HG03342 (cell line): ENCODE measurements around the gene SPDYE2B.
"Not testable (repeated sequence)": the region's sequence is repeated elsewhere in the genome, so short reads cannot be mapped to it uniquely, and the experiment has no call there.

Source experiments
- ATAC-seq: cut with Tn5 transposase; IDR thresholded peaks from one replicate; pipeline ENCODE4 v1.9.1; 2021; ENCODE audit warnings: mild to moderate bottlenecking, moderate library complexity; ENCODE audit not compliant: unreplicated experiment

The SPDYE2B gene

DNA sequence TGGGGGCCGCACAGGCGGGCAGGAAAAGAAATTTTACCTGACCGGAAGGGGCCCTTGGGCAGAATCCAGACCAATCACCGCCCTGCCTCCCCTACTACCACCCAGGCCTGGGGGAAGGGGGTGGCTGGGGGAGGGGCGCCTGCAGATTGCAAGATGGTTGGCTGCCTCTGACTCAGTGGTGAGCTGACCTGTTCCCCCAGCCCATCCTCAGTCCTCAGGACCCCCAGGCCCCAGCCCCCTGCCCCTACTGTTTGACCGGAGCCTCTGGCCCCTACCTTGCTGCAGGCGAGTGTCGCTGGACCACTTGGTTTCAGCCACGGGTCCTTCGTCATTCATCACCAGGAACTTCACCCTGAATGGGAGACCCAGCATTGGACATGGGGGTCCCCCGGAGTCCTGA, 11.3 kb upstream of the SPDYE2B start:
- not testable (repeated sequence) for ATAC-seq

GRCh38 chr7:102642691-102643090, 7.4 kb upstream of the SPDYE2B start, which contains the start of gene UPK3BL1:
UPK3BL1 (minus strand) TSS chr7:102642791; CDS start chr7:102642741, 50 bp downstream.
- ATAC-seq, result not testable (repeated sequence)

DNA sequence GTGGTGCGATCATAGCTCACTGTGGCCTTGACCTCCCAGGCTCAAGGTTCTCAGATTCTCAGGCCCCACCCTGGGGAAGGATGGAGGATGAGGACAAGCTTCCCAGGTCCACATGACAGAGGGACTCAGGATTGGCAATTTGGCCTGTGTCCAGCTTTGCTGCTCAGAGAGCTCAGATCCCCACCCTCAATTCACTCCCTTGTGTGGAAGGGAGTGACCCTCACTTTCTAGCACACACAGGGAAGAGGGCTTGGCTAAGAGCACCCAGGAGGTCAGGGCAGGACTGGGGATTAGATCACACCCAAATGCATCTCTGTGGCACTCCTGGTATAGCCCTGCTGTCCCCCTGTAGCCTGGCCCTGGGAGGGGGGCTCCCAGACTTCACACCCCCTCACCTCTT, 6.7 kb upstream of the SPDYE2B start:
- not testable (repeated sequence) for ATAC-seq

- not testable (repeated sequence) for ATAC-seq
Measured at GRCh38 chr7:102647813-102648212, 2.3 kb upstream of the SPDYE2B start.

DNA sequence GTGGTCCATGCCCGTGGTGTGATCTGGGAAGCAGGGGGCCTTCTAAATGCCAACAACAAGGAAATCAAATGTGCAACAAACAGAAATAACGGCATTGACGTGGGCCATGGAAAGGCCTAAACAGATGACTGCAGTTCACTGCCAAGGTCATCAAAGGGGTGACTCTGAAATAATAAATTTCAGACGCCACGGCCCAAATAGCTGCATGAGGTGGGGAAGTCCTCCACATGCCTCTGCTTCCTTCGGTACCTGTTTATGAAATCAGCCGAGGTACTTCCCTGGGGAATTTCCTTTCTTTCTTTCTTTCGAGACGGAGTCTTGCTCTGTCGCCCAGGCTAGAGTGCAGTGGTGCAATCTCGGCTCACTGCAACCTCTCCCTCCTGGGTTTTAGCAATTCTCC, 14.6 kb downstream of the SPDYE2B start:
- not testable (repeated sequence) for ATAC-seq

DNA sequence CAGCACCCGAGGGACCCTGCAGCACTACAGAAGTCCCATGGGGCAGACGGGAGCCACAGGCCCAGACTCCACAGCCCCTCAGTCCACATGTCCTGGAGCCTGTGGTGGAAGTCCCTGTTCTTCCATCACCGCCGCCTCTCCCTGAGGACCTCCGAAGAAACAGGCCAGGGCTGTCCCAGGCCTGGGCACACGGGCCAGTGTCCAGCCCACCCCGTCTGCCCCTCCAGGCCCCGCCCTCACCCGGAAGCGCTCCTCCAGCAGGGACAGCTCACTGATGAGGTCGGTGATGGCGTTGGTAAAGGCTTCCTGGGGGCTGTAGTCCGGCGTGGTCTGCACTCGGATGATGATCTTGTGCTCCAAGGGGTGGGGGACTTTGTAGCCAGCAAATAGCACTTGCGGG, 16.7 kb downstream of the SPDYE2B start:
- ATAC-seq, result not testable (repeated sequence)

DNA sequence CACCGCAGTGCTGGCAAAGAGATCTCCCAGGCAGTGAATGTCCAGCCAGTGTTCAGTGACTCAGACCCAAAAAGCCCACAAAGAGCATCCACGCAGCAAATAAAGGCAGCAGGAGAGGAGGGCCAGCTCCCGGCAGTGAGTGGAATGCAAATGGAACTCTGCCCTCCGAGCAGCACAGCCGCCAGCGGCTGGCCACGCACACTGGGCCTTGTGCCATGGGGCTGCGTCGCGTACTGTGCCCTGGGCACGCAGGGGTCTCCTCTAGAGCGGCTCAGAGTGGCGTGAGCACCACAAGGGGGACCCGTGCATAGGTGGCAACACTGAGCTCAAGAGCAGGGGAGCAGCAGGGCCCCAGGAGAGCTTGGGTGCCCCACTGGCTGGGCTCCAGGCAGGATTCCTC, 17.4 kb downstream of the SPDYE2B start:
- ATAC-seq, result not testable (repeated sequence)

- peak; percentile 86 for ATAC-seq
Measured at GRCh38 chr7:102671166-102671955, 21.2 kb downstream of the SPDYE2B start, which contains the start of gene POLR2J2. POLR2J2 (minus strand) TSS chr7:102671663; CDS start chr7:102671601, 62 bp downstream.

DNA sequence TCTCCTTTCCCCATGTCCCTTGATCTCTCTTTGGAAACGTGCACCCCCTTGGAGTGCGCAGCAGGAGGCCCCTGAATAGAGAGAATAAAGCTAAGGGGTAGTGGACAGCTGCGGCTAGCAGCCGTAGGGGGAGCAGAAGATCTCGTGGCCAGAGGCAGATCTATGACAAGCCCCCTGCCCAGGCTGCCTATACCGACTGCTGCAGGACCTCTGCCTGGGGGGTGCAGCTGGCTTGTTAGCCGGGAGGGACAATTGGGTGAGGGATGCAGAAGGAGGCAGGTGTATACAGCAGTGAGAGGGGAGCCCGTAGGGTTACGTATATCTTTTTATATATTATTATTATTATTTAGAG, 21.8 kb downstream of the SPDYE2B start:
- ATAC-seq, result peak; percentile 20

- ATAC-seq, result not testable (repeated sequence)
Measured at GRCh38 chr7:102673447-102674067, 23.4 kb downstream of the SPDYE2B start.

DNA sequence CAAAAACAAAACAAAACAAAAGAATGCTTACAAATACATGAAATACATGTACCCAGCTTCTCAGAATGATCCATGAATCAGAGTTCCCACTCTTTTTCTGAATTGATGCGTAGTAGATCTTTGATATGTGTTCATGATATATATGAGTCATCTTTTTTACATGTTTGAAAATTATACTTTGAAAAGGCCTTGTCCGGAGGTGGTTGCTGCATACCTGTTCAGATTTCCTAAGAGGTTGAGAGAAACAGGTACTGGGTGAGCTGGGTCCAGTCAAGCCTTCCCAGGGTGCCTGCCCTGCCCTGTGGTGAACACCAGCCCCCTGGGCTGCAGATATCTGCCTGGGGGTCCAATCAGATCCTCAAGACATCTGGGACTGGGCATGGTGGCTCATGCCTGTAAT, 25.4 kb downstream of the SPDYE2B start:
- not testable (repeated sequence) for ATAC-seq

DNA sequence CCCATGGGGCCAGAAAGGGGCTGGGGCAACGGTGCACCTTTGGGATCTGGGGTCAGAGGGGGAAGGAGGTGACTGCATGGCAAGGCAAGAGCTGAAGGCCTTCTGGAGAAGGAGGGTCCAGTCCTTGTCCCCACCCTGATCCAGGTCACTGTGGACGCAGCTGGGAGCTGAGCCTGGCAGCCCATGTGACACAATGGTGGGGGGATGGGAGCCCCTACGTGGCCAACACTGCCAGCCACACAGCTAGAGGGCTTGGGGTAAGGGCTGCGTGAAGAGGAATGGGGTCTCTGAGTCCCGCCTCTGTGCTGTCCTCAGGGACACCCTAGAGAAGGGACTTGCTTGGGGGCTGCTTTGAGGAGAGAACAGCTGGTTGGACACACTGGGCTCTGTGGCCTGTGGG, 30.7 kb downstream of the SPDYE2B start:
- not testable (repeated sequence) for ATAC-seq

- not testable (repeated sequence) for ATAC-seq
Measured at GRCh38 chr7:102682560-102682959, 32.4 kb downstream of the SPDYE2B start.

GRCh38 chr7:102688299-102689036, 38.3 kb downstream of the SPDYE2B start:
- peak; percentile 63 for ATAC-seq

DNA sequence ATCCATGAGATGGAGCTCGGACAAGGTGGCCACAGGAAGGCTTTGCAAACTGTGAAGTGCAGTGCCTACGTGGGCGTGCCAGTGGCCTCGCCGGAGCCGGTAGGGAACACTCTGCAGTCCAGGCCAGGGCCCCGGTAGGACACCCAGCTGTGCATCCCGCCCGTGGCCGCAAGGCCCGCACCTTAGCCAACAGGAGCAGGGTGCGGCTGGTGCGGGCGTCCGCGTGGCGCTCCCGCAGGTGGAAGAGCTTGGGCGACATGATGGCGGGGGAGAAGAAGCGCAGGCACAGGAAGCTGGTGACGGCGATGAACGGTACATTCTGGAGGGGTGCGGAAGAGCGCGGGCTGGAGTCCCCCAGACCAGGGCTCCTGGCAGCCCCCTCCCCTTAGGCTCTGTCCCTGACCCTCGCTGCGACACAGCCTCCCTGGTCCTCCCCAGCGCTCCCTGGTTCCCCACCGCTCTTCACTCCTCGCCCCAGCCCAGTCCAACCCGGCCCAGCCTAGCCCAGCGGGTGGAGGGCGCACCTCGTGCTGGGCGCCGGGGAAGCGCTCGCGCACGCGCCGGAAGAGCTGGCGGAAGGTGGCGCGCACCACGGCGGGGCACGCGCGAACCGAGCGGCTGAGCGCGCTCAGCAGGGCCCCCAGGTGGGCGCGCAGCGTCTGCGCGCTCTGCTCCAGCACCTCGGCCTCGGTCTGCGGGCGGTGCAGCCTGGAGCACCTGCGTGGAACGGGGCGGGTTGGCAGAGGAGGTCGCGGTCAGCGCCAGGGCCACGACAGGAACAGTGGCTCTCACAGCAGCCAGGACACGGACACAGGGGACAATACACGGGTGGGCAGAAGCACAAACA, 39.5 kb downstream of the SPDYE2B start:
- ATAC-seq, result peak; percentile 73

DNA sequence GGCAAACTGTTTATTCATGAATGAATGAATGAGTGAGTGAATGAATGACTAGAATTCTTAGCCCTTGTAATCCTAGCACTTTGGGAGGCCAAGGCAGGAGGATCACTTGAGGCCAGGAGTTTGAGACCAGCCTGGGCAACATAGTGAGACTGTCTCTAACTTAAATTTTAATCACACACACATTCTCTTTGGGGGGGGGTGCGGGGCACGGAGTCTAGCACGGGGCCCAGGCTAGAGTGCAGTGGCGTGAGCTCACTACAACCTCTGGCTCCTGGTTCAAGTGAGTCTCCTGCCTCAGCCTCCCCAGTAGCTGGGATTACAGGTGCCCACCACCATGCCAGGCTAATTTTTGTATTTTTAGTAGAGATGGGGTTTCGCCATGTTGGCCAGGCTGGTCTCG, 40.5 kb downstream of the SPDYE2B start:
- ATAC-seq, result not testable (repeated sequence)

DNA sequence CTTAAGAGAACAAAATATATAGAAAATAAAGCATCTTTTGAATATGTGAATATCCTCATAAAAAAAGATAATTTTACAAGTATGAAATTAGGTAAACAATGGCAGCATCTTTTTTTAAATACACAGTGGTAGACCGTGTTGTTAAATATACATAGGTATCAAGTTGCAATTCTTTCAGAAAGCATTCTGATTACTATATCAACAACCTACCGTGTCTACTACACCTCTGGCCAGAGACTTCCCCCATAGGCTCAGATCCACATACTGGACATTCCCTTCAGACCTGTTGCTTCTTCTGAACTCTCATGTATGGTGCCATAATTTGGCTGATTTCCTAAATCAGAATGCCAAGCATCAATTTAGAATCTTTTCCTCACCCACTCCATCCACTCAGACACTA, 43.9 kb downstream of the SPDYE2B start:
- not testable (repeated sequence) for ATAC-seq

DNA sequence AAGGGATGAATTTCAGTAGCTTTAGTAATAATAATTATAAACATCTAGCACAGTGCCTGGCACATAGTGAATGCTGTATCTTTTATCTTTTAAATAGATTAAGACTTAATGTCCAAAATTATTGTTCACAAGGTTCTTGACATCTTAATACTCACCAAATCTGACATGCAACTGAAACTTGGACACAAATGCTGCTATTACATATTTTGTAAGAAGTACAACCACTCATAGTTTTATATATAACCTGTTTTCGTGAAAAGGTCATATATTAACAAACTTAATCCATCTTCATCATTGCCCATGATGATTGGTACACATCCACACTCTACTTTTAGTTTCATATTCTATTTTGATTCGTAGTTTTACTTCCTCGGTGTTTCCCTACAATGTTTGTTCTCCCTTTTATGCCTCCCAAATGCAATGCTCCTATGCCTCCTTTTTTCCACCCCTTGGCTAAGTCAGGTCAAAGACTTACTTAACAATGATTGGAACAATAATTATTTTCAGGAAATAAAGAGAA, 45.0 kb downstream of the SPDYE2B start:
- peak; percentile 68 for ATAC-seq

GRCh38 chr7:102696009-102696408, 45.9 kb downstream of the SPDYE2B start:
- ATAC-seq, result not testable (repeated sequence)
